Fibroblast of upper back skin (primary cell): ENCODE results near the gene LNX2.

Experiments used
- DNase-seq: peaks from one replicate; pipeline ENCODE4 v3.0.0-alpha.2; 2013

The LNX2 gene

DNA sequence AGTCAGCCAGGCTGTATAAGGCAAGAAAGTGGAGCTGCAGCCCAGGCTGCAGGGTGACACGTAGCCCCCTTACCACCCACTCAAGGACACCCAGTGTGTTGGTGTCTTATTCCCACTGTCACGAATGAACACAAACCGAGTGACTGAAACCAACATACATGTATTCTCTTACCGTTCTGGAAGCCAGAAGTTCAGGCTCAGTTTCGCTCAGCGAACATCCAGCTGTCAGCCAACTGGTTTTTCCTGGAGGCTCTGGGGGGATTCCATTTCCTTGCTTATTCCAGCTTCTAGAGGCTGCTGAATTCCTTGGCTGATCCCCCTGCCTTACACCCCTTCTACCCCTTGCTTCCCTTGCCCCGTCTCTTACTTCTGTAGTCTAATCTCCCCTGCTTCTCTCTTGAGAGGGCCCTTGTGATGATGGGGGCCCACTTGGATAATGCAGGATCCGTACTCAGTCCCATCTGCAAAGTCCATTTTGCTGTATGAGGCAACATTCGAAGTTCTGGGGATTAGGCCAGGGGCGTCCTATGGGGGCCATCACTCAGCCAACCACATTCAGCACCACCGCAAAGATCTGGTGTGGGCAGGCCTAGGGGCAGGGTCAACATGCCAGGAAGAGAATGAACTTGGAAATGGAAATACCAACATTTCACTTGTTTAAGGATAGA is 122.6 kb downstream of the LNX2 start:
- no peak for DNase-seq

GRCh38 chr13:27496536-27497273 is 123.6 kb downstream of the LNX2 start:
- no peak for DNase-seq

DNA sequence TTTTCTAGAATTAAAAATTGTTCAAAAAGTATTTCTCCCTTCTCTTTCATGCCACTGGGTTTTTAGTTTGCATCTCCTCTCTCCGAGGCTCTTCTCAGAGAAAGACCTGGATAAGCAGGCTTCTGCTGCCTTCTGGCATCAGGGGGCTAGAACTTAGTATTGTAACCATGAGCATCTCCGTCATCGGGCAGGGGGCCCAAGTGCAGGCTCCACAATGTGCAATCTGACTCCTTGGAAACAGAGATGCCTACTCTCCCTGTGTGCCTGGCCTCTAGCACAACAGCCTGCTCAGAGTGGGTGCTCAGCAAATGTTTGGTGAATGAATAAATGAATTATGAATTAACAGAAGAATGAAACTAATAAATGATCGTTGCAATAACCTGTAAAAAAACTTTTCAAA is 124.3 kb downstream of the LNX2 start:
- DNase-seq = no peak
